H1 (cell line): ENCODE measurements around the gene ATP13A3. TPM values are rescaled to one million over a fixed set of nuclear protein-coding genes. Genes with fewer than 3 reads are reported as not detected.

Experiments used
- NANOG ChIP-seq: IDR thresholded peaks from 2 replicates; pipeline ENCODE4 v1.6.1; 2011; ENCODE audit warnings: low read length, low read depth, mild to moderate bottlenecking, inconsistent platforms; ENCODE audit not compliant: insufficient read depth, poor library complexity, severe bottlenecking
- TEAD4 ChIP-seq: IDR thresholded peaks from 2 replicates; pipeline ENCODE4 v1.6.1; 2012; ENCODE audit warnings: low read depth, low read length, inconsistent platforms, mixed read lengths
- polyA plus RNA-seq, 7 experiments: library from polyadenylated mRNA; depleted of rRNA in 3 of 7; stranded (reverse) in 5 of 7; unstranded in 2 of 7; fragments of >200 nt in 5 of 7; fragments of 200-250 nt in 2 of 7; gene quantifications; 1 replicate in 5 of 7; 2 replicates in 1 of 7; 4 replicates in 1 of 7; pipeline versions ENCODE4 v1.2.1 to v1.2.3, GENCODE V29; 2011 to 2013; ENCODE audit warnings: missing spikeins in 2 of 7, mixed read lengths in 2 of 7
- total RNA-seq: library from RNA; stranded (reverse); fragmentation: NEBNext Ultra II Directional; extraction: Animal tissue kit (Norgen Biotek cat#: 25700); gene quantifications from 2 replicates; pipeline ENCODE4 v1.2.1, GENCODE V29; 2021

The ATP13A3 gene
- total and polyA plus RNA-seq, 2 of the 8 experiments (the other 6 are each of a cell fraction or from before 2014, with no cell fraction given) = 18.6 to 92.2 TPM

DNA sequence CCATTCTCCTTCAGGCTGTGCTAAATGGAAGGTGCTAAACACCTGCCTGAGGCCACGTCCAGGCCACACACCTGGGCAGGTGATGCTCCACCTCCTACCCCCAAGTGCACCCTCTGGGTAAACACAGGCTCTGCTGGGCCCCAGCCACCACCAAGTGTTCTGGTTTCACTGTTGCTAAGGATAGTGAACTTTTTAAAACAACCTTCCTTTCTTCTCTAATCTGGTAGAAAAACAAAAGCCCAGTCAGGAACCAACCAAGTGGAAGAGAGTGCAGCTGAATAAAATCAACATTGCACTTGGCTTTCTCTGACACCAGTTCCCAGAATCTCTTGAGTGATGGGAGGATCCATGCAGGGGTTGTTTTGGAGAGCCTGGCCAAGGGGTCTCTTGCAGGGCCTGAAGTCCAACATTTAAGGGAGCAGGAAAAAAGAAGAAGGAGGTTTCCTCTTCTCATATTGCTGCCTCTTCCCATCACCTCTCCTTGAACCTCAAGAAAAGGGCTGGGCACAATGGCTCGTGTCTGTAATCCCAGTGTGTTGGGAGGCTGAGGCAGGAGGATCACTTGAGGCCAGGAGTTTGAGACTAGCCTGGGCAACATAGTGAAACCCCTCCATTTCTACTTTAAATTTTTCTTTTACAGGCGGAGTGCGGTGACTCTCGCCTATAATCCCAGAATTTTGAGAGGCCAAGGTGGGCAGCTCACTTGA lies 26.2 kb upstream of the ATP13A3 start (continued):
- TF ChIP-seq NANOG (no peak), TEAD4 (no peak)
